ENCODE results near the gene ACBD4. TPM values are rescaled to one million over a fixed set of nuclear protein-coding genes. Genes with fewer than 3 reads are reported as not detected.
A peak's percentile ranks its signal among the peaks of the same experiment; 100 is the strongest.

ACBD4 gene
- total RNA-seq, 6 donors from 2014 or later = 9.7 to 68.1 (median 23.4) TPM

- Histone ChIP-seq H3K36me3 (no peaks in the 10 kb centered on the region), H3K27ac (peak overlapping the region; percentile 99 to 100 (median 100)), H3K4me3 (peak overlapping the region; percentile 34 to 75 (median 70)), H3K27me3 (no peaks in the 10 kb centered on the region), H3K4me1 (peaks cover 40 to 51% (median 46%) of the 10 kb centered on the region in 4 donors), H3K9me3 (no peaks in the 10 kb centered on the region)
- ATAC-seq (ENCODE audit: low FRiP score in 2 of 2) = peak; percentile 70
- peak; percentile 69 to 92 for DNase-seq
- 1% methylated on average over 16 to 42 of the region's 48 CpGs for WGBS, 2 donors
- no peak for TF ChIP-seq POLR2AphosphoS5 (IDR thresholded peaks at IDR 0.05)
- peak in 4 of 6 experiments; percentile 19 to 54 (median 24) for TF ChIP-seq CTCF (IDR thresholded peaks at IDR 0.05)
Measured at GRCh38 chr17:45160447-45161287, 25.2 kb downstream of the ACBD4 start.

- H3K27me3 ChIP-seq = no peaks in the 10 kb centered on the region
- H3K4me1 ChIP-seq = peaks cover 37 to 46% (median 43%) of the 10 kb centered on the region in 4 donors
- peak within 1 kb of the TSS; percentile 99 to 100 (median 100) for H3K27ac ChIP-seq
- H3K4me3 ChIP-seq = peak within 1 kb of the TSS; percentile 34 to 75 (median 70)
- peak; percentile 98 to 99 for DNase-seq
- TF ChIP-seq CTCF (IDR thresholded peaks at IDR 0.05) (no peak), POLR2AphosphoS5 (IDR thresholded peaks at IDR 0.05) (peak; percentile 97 to 99), EP300 (IDR thresholded peaks at IDR 0.05) (peak in 1 of 4 donors; percentile 77), POLR2A (IDR thresholded peaks at IDR 0.05) (peak; percentile 82 to 98 (median 96))
- no peaks in the 10 kb centered on the region for H3K36me3 ChIP-seq
- no peaks in the 10 kb centered on the region for H3K9me3 ChIP-seq
- 0 to 1% methylated on average over 27 to 53 of the region's 53 CpGs for WGBS, 2 donors
- peak; percentile 98 for ATAC-seq (ENCODE audit: low FRiP score in 2 of 2)
Measured at GRCh38 chr17:45161288-45162024, 26.0 kb downstream of the ACBD4 start, which contains the start of gene HEXIM2. Gene HEXIM2 (plus strand): TSS chr17:45161875. CDS start chr17:45162794, 919 bp downstream.

- Histone ChIP-seq H3K27me3 (no peaks in the 10 kb centered on the region), H3K27ac (peak overlapping the region; percentile 50 to 100 (median 100)), H3K9me3 (no peaks in the 10 kb centered on the region), H3K4me1 (peaks cover 37 to 41% (median 39%) of the 10 kb centered on the region in 4 donors), H3K4me3 (peak overlapping the region in 3 of 4 donors; percentile 41 to 75 (median 67)), H3K36me3 (no peaks in the 10 kb centered on the region)
- ATAC-seq (ENCODE audit: low FRiP score in 2 of 2) (no peak), DNase-seq (no peak)
- TF ChIP-seq EP300 (IDR thresholded peaks at IDR 0.05) = no peak
- no peak for TF ChIP-seq POLR2A (IDR thresholded peaks at IDR 0.05)
- TF ChIP-seq CTCF (IDR thresholded peaks at IDR 0.05) = no peak
- TF ChIP-seq POLR2AphosphoS5 (IDR thresholded peaks at IDR 0.05) = no peak
- WGBS, 2 donors = 60 to 68% methylated on average over 4 to 9 of the region's 9 CpGs
Measured at GRCh38 chr17:45162025-45162687, 26.7 kb downstream of the ACBD4 start.

- no peak for TF ChIP-seq EP300 (IDR thresholded peaks at IDR 0.05)
- TF ChIP-seq CTCF (IDR thresholded peaks at IDR 0.05) = no peak
- TF ChIP-seq POLR2AphosphoS5 (IDR thresholded peaks at IDR 0.05) = no peak
- no peak for TF ChIP-seq POLR2A (IDR thresholded peaks at IDR 0.05)
- WGBS, 2 donors = 80 to 89% methylated on average over 6 to 7 of the region's 7 CpGs
Measured at GRCh38 chr17:45164734-45165269, 29.3 kb downstream of the ACBD4 start.

More at GRCh38 chr17:45164734-45165269, 29.3 kb downstream of the ACBD4 start:
- no peak for ATAC-seq (ENCODE audit: low FRiP score in 2 of 2)
- DNase-seq = no peak
- Histone ChIP-seq H3K27ac (no peak overlapping the region), H3K4me3 (no peak overlapping the region), H3K36me3 (no peaks in the 10 kb centered on the region), H3K9me3 (no peaks in the 10 kb centered on the region), H3K4me1 (peaks cover 12 to 15% (median 14%) of the 10 kb centered on the region in 4 donors), H3K27me3 (no peaks in the 10 kb centered on the region)

Data from upper lobe of left lung (tissue), 6 donors.